SK-N-SH (cell line): ENCODE data around the gene C1orf52. TPM values are rescaled to one million over a fixed set of nuclear protein-coding genes. Genes with fewer than 3 reads are reported as not detected.

ENCODE experiments used
- CTCF ChIA-PET: fragments of 300-600, 350-600 bp; formaldehyde crosslinking; extraction: SDS; loops from one replicate; lab custom pipeline; 2021; lab: Yijun Ruan, JAX
- POLR2A ChIA-PET: fragments of 350-600 bp; sonication (Branson Sonifier 250); formaldehyde crosslinking; extraction: SDS; loops from one replicate; lab custom pipeline; 2020; ENCODE audit warnings: antibody characterized with exemption, inconsistent platforms; lab: Yijun Ruan, JAX
- DNase-seq: peaks from one replicate; pipeline ENCODE4 v3.0.0; 2012
- H2AFZ ChIP-seq: fragments of 200-600 bp; sonication (generic); 2 replicates; pipeline ENCODE4 v1.8.1; 2016; ENCODE audit warnings: antibody characterized with exemption, mild to moderate bottlenecking, low read depth
- H3F3A ChIP-seq: fragments of 200-600 bp; sonication (generic); replicated peaks from 2 replicates; pipeline ENCODE3; 2016; ENCODE audit warnings: antibody characterized with exemption, mild to moderate bottlenecking; ENCODE audit not compliant: insufficient read depth
- H3K27ac ChIP-seq, 2 experiments: fragments of 200-500 bp in 1 of 2; fragments of 200-600 bp in 1 of 2; sonication (Bioruptor generic) in 1 of 2; sonication (generic), shearing (Covaris generic) in 1 of 2; 2 replicates each; pipeline versions ENCODE4 v1.5.1 to v1.6.1; 2014 to 2016; ENCODE audit warnings: low read depth in 2 of 2, inconsistent platforms in 1 of 2, low read length in 1 of 2, mild to moderate bottlenecking in 1 of 2, mixed read lengths in 1 of 2
- H3K27me3 ChIP-seq: fragments of 200-600 bp; sonication (generic), shearing (Covaris generic); 2 replicates; pipeline ENCODE4 v1.6.1; 2016; ENCODE audit warnings: mixed run types; ENCODE audit not compliant: insufficient read depth
- H3K36me3 ChIP-seq, 2 experiments: fragments of 200-500 bp in 1 of 2; fragments of 200-600 bp in 1 of 2; sonication (Bioruptor generic) in 1 of 2; sonication (generic) in 1 of 2; replicated peaks in 1 of 2; 2 replicates each; pipeline versions ENCODE3 to v1.5.1; 2014 to 2016; ENCODE audit warnings: low read length in 1 of 2, mild to moderate bottlenecking in 1 of 2; ENCODE audit not compliant: insufficient read depth in 2 of 2, control insufficient read depth in 1 of 2
- H3K4me1 ChIP-seq, 2 experiments: fragments of 200-500 bp in 1 of 2; fragments of 200-600 bp in 1 of 2; sonication (Bioruptor generic) in 1 of 2; sonication (generic), shearing (Covaris generic) in 1 of 2; 2 replicates each; pipeline versions ENCODE4 v1.5.1 to v1.6.1; 2014 to 2016; ENCODE audit warnings: low read depth in 1 of 2, low read length in 1 of 2, mixed run types in 1 of 2; ENCODE audit not compliant: insufficient read depth in 2 of 2, control insufficient read depth in 1 of 2
- H3K4me2 ChIP-seq: fragments of 200-600 bp; sonication (generic), shearing (Covaris generic); 2 replicates; pipeline ENCODE4 v1.6.1; 2017; ENCODE audit warnings: mixed run types
- H3K4me3 ChIP-seq, 2 experiments: fragments of 200-500 bp in 1 of 2; fragments of 200-600 bp in 1 of 2; sonication (Bioruptor generic) in 1 of 2; sonication (generic), shearing (Covaris generic) in 1 of 2; 2 replicates each; pipeline versions ENCODE4 v1.5.1 to v1.8.1; 2014 to 2016; ENCODE audit warnings: low read depth in 2 of 2, inconsistent platforms in 1 of 2, low read length in 1 of 2, mild to moderate bottlenecking in 1 of 2, mixed read lengths in 1 of 2, moderate library complexity in 1 of 2
- H3K79me2 ChIP-seq: fragments of 200-600 bp; sonication (generic); 2 replicates; pipeline ENCODE4 v1.8.1; 2017; ENCODE audit warnings: mild to moderate bottlenecking; ENCODE audit not compliant: insufficient read depth
- H3K9ac ChIP-seq: fragments of 200-600 bp; sonication (generic); 2 replicates; pipeline ENCODE4 v1.6.1; 2017; ENCODE audit warnings: mixed run types
- H3K9me2 ChIP-seq: fragments of 200-600 bp; sonication (generic); 2 replicates; pipeline ENCODE4 v1.6.1; 2017; ENCODE audit warnings: mixed run types
- H3K9me3 ChIP-seq: fragments of 200-600 bp; sonication (generic); 2 replicates; pipeline ENCODE4 v1.6.1; 2017; ENCODE audit warnings: mixed run types, mild to moderate bottlenecking, moderate library complexity
- H4K20me1 ChIP-seq: fragments of 200-600 bp; sonication (generic); 2 replicates; pipeline ENCODE4 v1.6.1; 2017; ENCODE audit warnings: mild to moderate bottlenecking, mixed run types; ENCODE audit not compliant: insufficient read depth
- CHD2 ChIP-seq: fragments of 150-350 bp; IDR thresholded peaks from 2 replicates; pipeline ENCODE4 v1.6.1; 2018; ENCODE audit warnings: low read length; ENCODE audit not compliant: partially characterized antibody
- ELF1 ChIP-seq: IDR thresholded peaks from 2 replicates; pipeline ENCODE4 v1.4.0; 2012
- EP300 ChIP-seq, 2 experiments: IDR thresholded peaks; 2 replicates each; pipeline versions ENCODE4 v1.4.0 to v1.6.1; 2012; ENCODE audit warnings: borderline replicate concordance in 1 of 2, low read depth in 1 of 2, low read length in 1 of 2
- EZH2phosphoT487 ChIP-seq: fragments of 200-600 bp; sonication (generic); IDR thresholded peaks from 2 replicates; pipeline ENCODE4 v1.6.1; 2017; ENCODE audit warnings: low read depth, mixed run types, mild to moderate bottlenecking, antibody characterized with exemption, moderate library complexity, borderline replicate concordance
- FOSL2 ChIP-seq: IDR thresholded peaks from 2 replicates; pipeline ENCODE4 v1.4.0; 2012; ENCODE audit warnings: low read depth, mild to moderate bottlenecking, moderate library complexity, borderline replicate concordance
- GABPA ChIP-seq: IDR thresholded peaks from 2 replicates; pipeline ENCODE4 v1.4.0; 2012; ENCODE audit warnings: low read depth, mild to moderate bottlenecking
- GATA2 ChIP-seq: sonication (generic); formaldehyde crosslinking; IDR thresholded peaks from 2 replicates; pipeline ENCODE4 v1.5.0; 2020; ENCODE audit warnings: mild to moderate bottlenecking, missing genetic modification reagents
- JUND ChIP-seq: IDR thresholded peaks from 2 replicates; pipeline ENCODE4 v1.4.0; 2012
- MEF2A ChIP-seq: IDR thresholded peaks from 2 replicates; pipeline ENCODE4 v1.4.0; 2012; ENCODE audit warnings: low read depth, borderline replicate concordance
- NFIC ChIP-seq: IDR thresholded peaks from 2 replicates; pipeline ENCODE4 v1.4.0; 2012; ENCODE audit warnings: borderline replicate concordance
- NRF1 ChIP-seq: IDR thresholded peaks from 2 replicates; pipeline ENCODE4 v1.6.1; 2012; ENCODE audit warnings: low read depth, mild to moderate bottlenecking, low read length
- PBX3 ChIP-seq: IDR thresholded peaks from 2 replicates; pipeline ENCODE4; 2012
- POLR2AphosphoS5 ChIP-seq: IDR thresholded peaks from 2 replicates; pipeline ENCODE4 v1.6.1; 2012; ENCODE audit warnings: low read depth, low read length
- RXRA ChIP-seq: IDR thresholded peaks from 2 replicates; pipeline ENCODE4 v1.4.0; 2012; ENCODE audit warnings: low read depth, mild to moderate bottlenecking, borderline replicate concordance
- SIN3A ChIP-seq: IDR thresholded peaks from 2 replicates; pipeline ENCODE4 v1.6.1; 2012; ENCODE audit warnings: low read depth, mild to moderate bottlenecking, low read length, moderate library complexity, borderline replicate concordance
- SMC3 ChIP-seq: IDR thresholded peaks from 2 replicates; pipeline ENCODE4 v1.6.1; 2012; ENCODE audit warnings: low read depth, low read length, improper control_type of control experiment
- TAF1 ChIP-seq: IDR thresholded peaks from 2 replicates; pipeline ENCODE4 v1.6.1; 2012; ENCODE audit warnings: low read depth, mild to moderate bottlenecking, low read length, moderate library complexity, borderline replicate concordance
- TCF12 ChIP-seq: IDR thresholded peaks from 2 replicates; pipeline ENCODE4 v1.4.0; 2012
- USF1 ChIP-seq: IDR thresholded peaks from 2 replicates; pipeline ENCODE4 v1.4.0; 2012; ENCODE audit warnings: low read depth, borderline replicate concordance
- WGBS: methylation state at CpG from one replicate; pipeline ENCODE4 v1.1.6; 2017; ENCODE audit warnings: low lambda C conversion rate; 5-methylcytosine and 5-hydroxymethylcytosine counted together
- polyA plus RNA-seq, 3 experiments: library from polyadenylated mRNA; depleted of rRNA; stranded (reverse); fragments of >200 nt; gene quantifications; 2 replicates each; pipeline ENCODE4 v1.2.3, GENCODE V29; 2012
- TF ChIP-seq, protein P1 (sequence below): IDR thresholded peaks from 2 replicates; pipeline ENCODE4 v1.4.0; 2012; ENCODE audit warnings: low read depth
- TF ChIP-seq, protein P2 (sequence below): fragments of 150-350 bp; IDR thresholded peaks from 2 replicates; pipeline ENCODE4 v1.6.1; 2016; ENCODE audit warnings: mild to moderate bottlenecking, low read depth, low read length

Gene C1orf52
- polyA plus RNA-seq, 1 of the 3 experiments (the other 2 are of a cell fraction): 23.4 TPM

DNA sequence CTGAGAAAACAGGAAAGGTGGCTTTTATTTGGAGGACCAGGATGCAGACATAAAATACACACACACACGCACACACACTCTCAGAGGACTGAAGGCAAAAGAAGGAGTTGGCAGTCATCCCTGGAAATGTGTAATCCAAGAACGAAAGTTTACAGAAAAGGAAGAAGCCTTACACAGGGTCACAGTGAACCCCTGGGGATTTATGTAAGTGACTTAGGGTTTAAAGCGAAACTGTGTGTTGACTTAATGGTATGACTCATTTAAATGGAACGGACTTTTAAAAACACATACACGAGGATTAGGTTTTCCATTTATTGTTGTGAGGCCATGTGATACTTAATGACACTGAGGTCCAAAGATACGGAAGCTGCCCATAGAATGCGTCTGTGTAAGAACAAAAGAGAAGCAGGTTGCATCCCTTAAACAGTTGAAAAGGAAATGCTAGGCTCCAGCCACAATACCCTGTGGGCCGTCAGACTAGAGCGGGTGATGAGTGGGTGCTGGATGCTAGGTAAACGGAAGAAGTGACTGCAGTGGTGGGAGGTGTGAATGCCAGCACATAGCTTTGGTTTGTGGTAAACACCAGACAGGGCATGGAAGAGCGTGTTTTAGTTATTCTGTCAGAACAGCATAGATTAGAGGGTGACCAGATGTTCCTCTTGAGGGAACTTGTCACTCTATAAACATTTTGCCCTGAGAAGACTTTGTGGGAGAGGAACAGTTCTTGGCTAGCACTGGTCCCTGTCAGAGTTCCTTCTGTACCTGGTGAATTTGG lies 38.6 kb upstream of the C1orf52 start:
- DNase-seq: no peak
- Histone ChIP-seq H3K4me2 (peak overlapping the region; percentile 72), H3K9ac (peak overlapping the region; percentile 9; the same call in 1 of the 2 replicates), H3K27me3 (no peaks in the 10 kb centered on the region), H3K27ac (peak overlapping the region; percentile 1 to 73; a peak in 3 of 4 replicates), H3K9me3 (no peaks in the 10 kb centered on the region), H3K36me3 (no peaks in the 10 kb centered on the region), H3K4me3 (peak overlapping the region in 1 of 2 experiments; percentile 7; a peak in 1 of 4 replicates), H2AFZ (peak overlapping the region; percentile 30), H3K79me2 (no peaks in the 10 kb centered on the region), H3K4me1 (peaks cover 0 to 17% of the 10 kb centered on the region in 2 experiments; a peak in 2 of 4 replicates), H3K9me2 (no peaks in the 10 kb centered on the region), H3F3A (peaks cover 19% of the 10 kb centered on the region), H4K20me1 (no peaks in the 10 kb centered on the region)
- TF ChIP-seq PBX3 (no peak; the same call in 1 of the 2 replicates), POLR2AphosphoS5 (peak; percentile 22; the same call in 1 of the 2 replicates), EP300 (IDR thresholded peaks at IDR 0.05; ENCODE audit: borderline replicate concordance in 1 of 2, low read depth in 1 of 2, low read length in 1 of 2) (peak in 1 of 2 experiments; percentile 7; a peak in 1 of 4 replicates), MEF2A (peak; percentile 35; the same call in 1 of the 2 replicates), SIN3A (peak; percentile 39; the same call in 1 of the 2 replicates), ELF1 (peak; percentile 14; the same call in 1 of the 2 replicates), CHD2 (no peak), TAF1 (0 out of 2 replicates have a peak, but pooled peaks have one; percentile 7), USF1 (0 out of 2 replicates have a peak, but pooled peaks have one; percentile 24), RXRA (peak; percentile 57; the same call in 1 of the 2 replicates), GATA2 (CRISPR knock-in tag) (no peak), NRF1 (no peak), GABPA (peak; percentile 68), FOSL2 (peak; percentile 66), JUND (peak; percentile 82), NFIC (peak; percentile 73), TCF12 (peak; percentile 66), SMC3 (no peak), EZH2phosphoT487 (no peak)
- TF ChIP-seq, protein P1, sequence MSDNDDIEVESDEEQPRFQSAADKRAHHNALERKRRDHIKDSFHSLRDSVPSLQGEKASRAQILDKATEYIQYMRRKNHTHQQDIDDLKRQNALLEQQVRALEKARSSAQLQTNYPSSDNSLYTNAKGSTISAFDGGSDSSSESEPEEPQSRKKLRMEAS: peak; percentile 64
- TF ChIP-seq, protein P2, sequence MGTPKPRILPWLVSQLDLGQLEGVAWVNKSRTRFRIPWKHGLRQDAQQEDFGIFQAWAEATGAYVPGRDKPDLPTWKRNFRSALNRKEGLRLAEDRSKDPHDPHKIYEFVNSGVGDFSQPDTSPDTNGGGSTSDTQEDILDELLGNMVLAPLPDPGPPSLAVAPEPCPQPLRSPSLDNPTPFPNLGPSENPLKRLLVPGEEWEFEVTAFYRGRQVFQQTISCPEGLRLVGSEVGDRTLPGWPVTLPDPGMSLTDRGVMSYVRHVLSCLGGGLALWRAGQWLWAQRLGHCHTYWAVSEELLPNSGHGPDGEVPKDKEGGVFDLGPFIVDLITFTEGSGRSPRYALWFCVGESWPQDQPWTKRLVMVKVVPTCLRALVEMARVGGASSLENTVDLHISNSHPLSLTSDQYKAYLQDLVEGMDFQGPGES: no peak
- ChIA-PET POLR2A (no interaction called here), CTCF (interaction anchor here (0.7 to 5.1 kb wide), 3 partner anchors 10 to 39 kb away, joined by 3 to 24 read pairs (median 3); partner anchors contain the start of gene C1orf52)
- WGBS: 38% methylated on average over 11 of the region's 11 CpGs
